ENCODE measurements around the gene RBP2.

- no peak for TF ChIP-seq EZH2 (optimal IDR thresholded peaks at IDR 0.05; ENCODE audit: low read depth, low read length)
- TF ChIP-seq CTCF (IDR thresholded peaks at IDR 0.05; ENCODE audit: low read length) = no peak
- TF ChIP-seq EZH2phosphoT487 (IDR thresholded peaks at IDR 0.05; ENCODE audit: low read length) = no peak
Observed at GRCh38 chr3:139465636-139466035, 10.7 kb downstream of the RBP2 start.

Data from MM.1S (cell line).